Psoas muscle (tissue), 8 donors: ENCODE results near the gene METTL9. TPM values are rescaled to one million over a fixed set of nuclear protein-coding genes. Genes with fewer than 3 reads are reported as not detected.
"Not testable (repeated sequence)": the region's sequence is repeated elsewhere in the genome, so short reads cannot be mapped to it uniquely, and the experiment has no call there.

Experiments
- ATAC-seq, 4 donors: fragments of 200-7000 bp; cut with Tn5 transposase; one replicate each; pipeline ENCODE4 v1.9.1; 2020; ENCODE audit warnings: moderate library complexity in 3 of 4, mild to moderate bottlenecking in 2 of 4
- DNase-seq, 2 donors: peaks; one replicate each; pipeline ENCODE4 v3.0.0-alpha.2; 2020
- H3K27ac ChIP-seq: fragments of 200-600 bp; one replicate; pipeline ENCODE4 v1.8.0; 2022
- H3K27me3 ChIP-seq, 3 donors: fragments of 200-600 bp in 1 of 3; one replicate each; pipeline versions ENCODE4 v1.6.1 to v1.8.0; 2013 to 2022; ENCODE audit warnings: low read length in 2 of 3, mild to moderate bottlenecking in 2 of 3, moderate library complexity in 1 of 3; ENCODE audit not compliant: insufficient read depth in 3 of 3
- H3K36me3 ChIP-seq, 2 donors: fragments of 200-600 bp in 1 of 2; one replicate each; pipeline versions ENCODE4 v1.6.1 to v1.8.0; 2013 to 2022; ENCODE audit warnings: low read depth in 1 of 2, mild to moderate bottlenecking in 1 of 2, moderate library complexity in 1 of 2; ENCODE audit not compliant: insufficient read depth in 1 of 2
- H3K4me1 ChIP-seq: fragments of 200-600 bp; one replicate; pipeline ENCODE4 v1.8.0; 2022
- H3K4me3 ChIP-seq: fragments of 200-600 bp; one replicate; pipeline ENCODE4 v1.8.0; 2022; ENCODE audit warnings: mild to moderate bottlenecking
- H3K9me3 ChIP-seq: fragments of 200-600 bp; one replicate; pipeline ENCODE4 v1.8.0; 2022
- WGBS, 3 donors: extraction: QIAGEN DNeasy Blood & Tissue Kit; methylation state at CpG; one replicate each; pipeline versions ENCODE4 v1.1.6 to v1.1.7; 2013; 5-methylcytosine and 5-hydroxymethylcytosine counted together
- intact Hi-C, 2 donors: fragments of 100-400 bp; cut with DNase I; formaldehyde crosslinking; loops; one replicate each; pipeline versions ENCODE4 v1.11.0 to v1.14.2; 2022
- polyA plus RNA-seq, 3 donors: library from polyadenylated mRNA; stranded (reverse); fragments of 200-250 nt; gene quantifications; one replicate each; pipeline ENCODE4 v1.2.3, GENCODE V29; 2013
- total RNA-seq, 4 donors: library from RNA; stranded (reverse); fragmentation: NEBNext Ultra II Directional in 2 of 4; extraction: Animal tissue kit (Norgen Biotek cat#: 25700) in 2 of 4; gene quantifications; one replicate each; pipeline versions ENCODE4 v1.2.1 to v1.2.4, GENCODE V29; 2021 to 2023
- TF ChIP-seq, protein P1 (sequence below): fragments of 200-600 bp; IDR thresholded peaks from one replicate; pipeline ENCODE4 v1.8.0; 2022; ENCODE audit warnings: antibody characterized with exemption
- donor health status: healthy with polysubstance abuse.
- donor health status: DM: no; HTN: no; CAD: no; lungs with moderate emphysema.
- donor health status: Bipolar disorder and iron deficiency.
- donor health status: healthy.
- donor health status: DM: yes; HTN: yes; CAD: no.
- donor health status: DM: no; HTN: no; CAD: no.
- donor health status: DM: no; HTN: no; CAD: no.
- donor health status: DM: yes; HTN: yes; CAD: no.

The METTL9 gene
- total and polyA plus RNA-seq, 7 donors: 54.4 to 134 (median 71.8) TPM

DNA sequence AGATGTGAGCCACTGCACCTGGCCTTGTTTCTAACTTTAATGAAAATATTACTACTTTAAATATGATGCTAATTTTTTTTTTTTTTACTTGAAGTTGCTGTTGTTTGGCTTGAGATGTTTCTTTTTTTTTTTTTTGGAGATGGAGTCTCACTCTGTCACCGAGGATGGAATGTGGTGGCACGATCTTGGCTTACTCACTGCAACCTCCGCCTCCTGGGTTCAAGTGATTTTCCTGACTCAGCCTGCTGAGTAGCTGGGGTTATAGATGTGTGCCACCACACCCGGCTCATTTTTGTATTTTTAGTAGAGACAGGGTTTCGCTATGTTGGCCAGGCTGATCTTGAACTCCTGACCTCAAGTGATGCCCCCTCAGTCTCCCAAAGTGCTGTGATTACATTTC, 29.4 kb downstream of the METTL9 start:
- no peaks in the 10 kb centered on the region for H3K27me3 ChIP-seq
- WGBS, 3 donors: 89 to 95% (median 91%) methylated on average over 5 of the region's 5 CpGs
- peaks cover 2 to 52% of the 10 kb centered on the region in 2 donors for H3K36me3 ChIP-seq

DNA sequence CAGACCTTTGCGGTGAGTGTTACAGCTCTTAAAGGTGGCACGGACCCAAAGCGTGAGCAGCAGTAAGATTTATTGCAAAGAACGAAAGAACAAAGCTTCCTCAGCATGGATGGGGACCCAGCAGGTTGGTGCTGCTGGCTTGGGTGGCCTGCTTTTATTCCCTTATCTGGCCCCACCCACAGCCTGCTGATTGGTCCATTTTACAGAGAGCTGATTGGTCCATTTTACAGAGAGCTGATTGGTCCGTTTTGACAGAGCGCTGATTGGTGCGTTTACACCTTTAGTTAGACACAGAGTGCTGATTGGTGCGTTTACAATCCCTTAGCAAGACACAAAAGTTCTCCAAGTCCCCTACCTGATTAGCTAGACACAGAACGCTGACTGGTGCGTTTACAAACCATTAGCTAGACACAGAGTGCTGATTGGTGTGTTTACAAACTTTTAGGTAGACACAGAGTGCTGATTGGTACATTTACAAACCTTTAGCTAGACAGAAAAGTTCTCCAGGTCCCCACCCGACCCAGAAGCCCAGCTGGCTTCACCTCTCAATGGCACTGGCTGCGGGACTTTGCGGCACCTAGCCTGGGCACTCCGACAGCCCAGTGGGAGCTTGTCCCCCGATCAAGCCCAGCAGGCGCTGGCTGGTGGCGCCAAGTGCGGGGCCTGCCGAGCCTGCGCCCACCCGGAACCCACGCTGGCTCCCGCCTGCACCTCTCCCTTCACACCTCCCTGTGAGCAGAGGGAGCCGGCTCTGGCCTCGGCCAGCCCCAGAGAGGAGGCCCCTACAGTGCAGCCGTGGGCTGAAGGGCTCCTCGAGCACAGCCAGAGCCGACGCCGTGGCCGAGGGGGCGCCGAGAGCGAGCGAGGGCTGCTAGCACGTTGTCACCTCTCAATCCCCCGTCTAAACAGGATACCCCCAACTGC, 30.5 kb downstream of the METTL9 start:
- H3K36me3 ChIP-seq: peaks cover under 1 to 45% of the 10 kb centered on the region in 2 donors

More for the DNA sequence above, 29.4 kb downstream of the METTL9 start:
- no peak for ATAC-seq
- Histone ChIP-seq H3K27ac (no peak overlapping the region), H3K4me3 (no peak overlapping the region), H3K4me1 (peaks cover 9% of the 10 kb centered on the region), H3K9me3 (no peaks in the 10 kb centered on the region)
- no peak for DNase-seq
- intact Hi-C loops: no loop called here
- TF ChIP-seq, protein P1, sequence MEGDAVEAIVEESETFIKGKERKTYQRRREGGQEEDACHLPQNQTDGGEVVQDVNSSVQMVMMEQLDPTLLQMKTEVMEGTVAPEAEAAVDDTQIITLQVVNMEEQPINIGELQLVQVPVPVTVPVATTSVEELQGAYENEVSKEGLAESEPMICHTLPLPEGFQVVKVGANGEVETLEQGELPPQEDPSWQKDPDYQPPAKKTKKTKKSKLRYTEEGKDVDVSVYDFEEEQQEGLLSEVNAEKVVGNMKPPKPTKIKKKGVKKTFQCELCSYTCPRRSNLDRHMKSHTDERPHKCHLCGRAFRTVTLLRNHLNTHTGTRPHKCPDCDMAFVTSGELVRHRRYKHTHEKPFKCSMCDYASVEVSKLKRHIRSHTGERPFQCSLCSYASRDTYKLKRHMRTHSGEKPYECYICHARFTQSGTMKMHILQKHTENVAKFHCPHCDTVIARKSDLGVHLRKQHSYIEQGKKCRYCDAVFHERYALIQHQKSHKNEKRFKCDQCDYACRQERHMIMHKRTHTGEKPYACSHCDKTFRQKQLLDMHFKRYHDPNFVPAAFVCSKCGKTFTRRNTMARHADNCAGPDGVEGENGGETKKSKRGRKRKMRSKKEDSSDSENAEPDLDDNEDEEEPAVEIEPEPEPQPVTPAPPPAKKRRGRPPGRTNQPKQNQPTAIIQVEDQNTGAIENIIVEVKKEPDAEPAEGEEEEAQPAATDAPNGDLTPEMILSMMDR: no peak

DNA sequence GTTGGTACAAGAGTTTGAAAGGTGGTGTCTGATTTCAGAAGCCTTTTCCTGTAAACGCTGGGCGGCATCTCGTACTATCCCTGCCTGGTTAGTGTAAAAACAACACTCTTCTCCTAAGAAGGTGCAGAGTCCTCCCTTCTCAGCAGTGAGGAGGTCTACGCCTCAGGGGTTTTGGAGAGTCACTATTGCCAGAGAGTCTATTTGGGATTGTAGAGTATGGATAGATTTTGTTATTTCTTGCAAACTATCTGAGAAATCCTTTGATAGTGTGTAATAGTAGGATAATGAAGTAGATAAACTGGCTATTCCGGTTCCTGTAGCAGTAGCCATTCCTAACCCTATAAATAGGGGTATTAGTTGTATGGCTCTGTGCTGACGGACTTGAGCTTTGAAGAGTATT, 31.5 kb downstream of the METTL9 start:
- ATAC-seq, intact Hi-C loops: not testable (repeated sequence)

More for the DNA sequence above, 30.5 kb downstream of the METTL9 start:
- intact Hi-C loops, DNase-seq, H3K9me3 ChIP-seq, H3K27ac ChIP-seq, ATAC-seq, H3K4me1 ChIP-seq, H3K27me3 ChIP-seq, H3K4me3 ChIP-seq: not testable (repeated sequence)
- WGBS, 3 donors: 97 to 98% (median 97%) methylated on average over 35 to 37 of the region's 37 CpGs

DNA sequence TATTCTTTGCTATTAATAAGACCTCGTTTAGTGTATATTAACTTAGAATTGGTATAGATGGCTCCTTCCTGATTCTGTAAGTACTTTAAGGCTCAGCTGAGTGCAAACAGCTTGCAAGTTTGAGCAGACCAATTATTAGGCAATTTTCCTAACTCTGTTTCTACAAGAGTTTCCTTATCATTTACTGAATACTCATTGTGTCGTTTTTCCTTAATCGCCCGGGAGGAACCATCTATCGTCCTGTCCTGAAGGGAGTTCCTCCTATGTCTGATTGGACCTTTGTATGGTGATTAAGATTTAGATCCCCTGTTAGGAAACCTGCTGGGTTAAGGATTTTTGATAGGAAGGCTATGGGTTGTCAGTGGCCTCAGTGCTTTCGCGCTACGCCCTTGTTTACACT, 32.0 kb downstream of the METTL9 start:
- DNase-seq, ATAC-seq, H3K4me1 ChIP-seq, H3K9me3 ChIP-seq, H3K4me3 ChIP-seq, H3K27me3 ChIP-seq, intact Hi-C loops, H3K27ac ChIP-seq: not testable (repeated sequence)
- H3K36me3 ChIP-seq: peaks cover 0 to 30% of the 10 kb centered on the region in 2 donors
- 91 to 97% (median 94%) methylated on average over 8 of the region's 8 CpGs for WGBS, 3 donors

More for the DNA sequence above, 31.5 kb downstream of the METTL9 start:
- H3K27me3 ChIP-seq, DNase-seq, H3K27ac ChIP-seq, H3K9me3 ChIP-seq, H3K4me1 ChIP-seq, H3K4me3 ChIP-seq: not testable (repeated sequence)
- H3K36me3 ChIP-seq: peaks cover 0 to 35% of the 10 kb centered on the region in 2 donors
- WGBS, 3 donors: 86 to 96% (median 90%) methylated on average over 6 of the region's 6 CpGs

DNA sequence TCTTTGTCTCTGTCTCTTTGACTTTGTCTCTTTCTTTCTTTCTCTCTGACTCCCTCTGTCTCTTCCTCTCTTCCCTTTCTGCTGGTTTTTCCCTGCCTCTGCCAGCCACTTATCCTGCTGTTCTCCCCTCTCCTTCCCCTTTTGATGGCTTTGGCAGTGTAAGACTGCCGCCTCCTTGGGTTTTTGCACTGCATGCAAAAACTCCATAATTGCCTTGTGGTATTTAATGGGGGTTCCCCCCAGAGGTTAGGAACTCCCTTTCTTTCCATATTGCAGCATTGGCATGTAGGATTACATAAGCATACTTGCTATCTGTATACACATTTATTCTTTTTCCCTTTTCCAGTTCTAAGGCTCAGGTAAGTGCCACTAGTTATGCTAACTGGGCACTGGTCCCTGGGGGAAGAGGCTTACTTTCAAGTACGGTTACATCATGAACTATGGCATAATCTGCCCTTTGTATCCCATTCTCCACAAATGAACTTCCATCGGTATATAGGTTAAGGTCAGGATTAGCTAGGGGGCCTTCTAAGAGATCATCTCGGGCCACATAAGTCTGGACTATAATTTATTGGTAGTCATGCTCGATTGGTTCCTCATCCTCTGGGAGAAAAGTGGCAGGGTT, 32.7 kb downstream of the METTL9 start:
- H3K9me3 ChIP-seq, DNase-seq, ATAC-seq, H3K4me3 ChIP-seq, H3K27me3 ChIP-seq, H3K4me1 ChIP-seq, intact Hi-C loops, H3K27ac ChIP-seq: not testable (repeated sequence)
- peaks cover 0 to 23% of the 10 kb centered on the region in 2 donors for H3K36me3 ChIP-seq
- 87 to 88% (median 88%) methylated on average over 5 of the region's 5 CpGs for WGBS, 3 donors

DNA sequence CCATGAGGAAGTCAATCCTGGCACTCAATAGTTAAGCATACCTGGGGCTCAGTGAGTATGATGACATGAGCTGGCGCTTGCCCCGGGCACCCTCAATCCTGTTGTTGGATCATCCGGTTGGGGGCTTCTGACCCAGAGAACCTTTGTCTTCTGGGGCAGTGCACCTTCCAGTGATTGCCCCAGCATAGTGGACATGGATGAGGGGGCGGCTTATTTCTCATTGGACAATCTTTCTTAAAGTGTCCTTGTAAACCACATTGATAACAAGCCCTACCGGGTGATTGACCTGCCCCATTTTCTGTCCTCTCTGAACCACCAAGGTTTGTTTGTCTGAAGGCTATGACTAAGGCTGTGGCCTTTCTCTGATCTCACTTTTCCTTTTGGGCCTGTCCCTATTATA, 34.8 kb downstream of the METTL9 start:
- Histone ChIP-seq H3K27ac (peak overlapping the region; percentile 41), H3K4me1 (no peaks in the 10 kb centered on the region), H3K36me3 (peaks cover 0 to 13% of the 10 kb centered on the region in 2 donors), H3K9me3 (no peaks in the 10 kb centered on the region), H3K27me3 (no peaks in the 10 kb centered on the region), H3K4me3 (no peak overlapping the region)
- no peak for DNase-seq
- intact Hi-C loops: no loop called here
- TF ChIP-seq, protein P1: no peak
- no peak for ATAC-seq
- whole genome bisulfite sequencing, 3 donors: 88 to 91% (median 89%) methylated on average over 5 of the region's 5 CpGs

DNA sequence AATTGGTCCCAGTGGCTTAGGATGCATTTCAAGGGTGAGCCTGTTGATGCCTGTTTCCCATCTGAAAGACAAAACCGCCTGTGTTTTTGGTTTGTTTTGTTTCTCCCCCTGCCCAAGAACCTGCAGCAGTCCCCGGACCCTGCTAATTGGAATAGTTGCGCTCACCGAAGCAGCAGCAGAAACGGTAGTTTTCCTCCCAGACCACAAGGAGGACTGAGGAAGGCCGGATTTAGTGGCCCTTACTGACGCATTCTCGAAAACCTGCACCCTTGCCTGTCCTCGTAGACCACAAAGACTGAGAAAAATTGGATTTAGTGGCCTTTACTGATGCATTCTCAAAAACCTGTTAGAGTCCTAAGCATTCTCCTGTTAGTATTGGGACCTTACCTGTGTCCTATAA, 36.3 kb downstream of the METTL9 start:
- WGBS, 3 donors: 90 to 95% (median 92%) methylated on average over 9 of the region's 9 CpGs
- H3K27ac ChIP-seq, H3K27me3 ChIP-seq, H3K9me3 ChIP-seq, ATAC-seq, H3K4me3 ChIP-seq, H3K36me3 ChIP-seq, H3K4me1 ChIP-seq, DNase-seq: not testable (repeated sequence)
- intact Hi-C loops: loop anchor here in 1 of 2 donors (5.0 kb wide), 1 partner anchor 38 kb away; the partner anchor contains the start of gene METTL9
